ENCODE results near the gene PM20D2.

- TF ChIP-seq, protein P1, sequence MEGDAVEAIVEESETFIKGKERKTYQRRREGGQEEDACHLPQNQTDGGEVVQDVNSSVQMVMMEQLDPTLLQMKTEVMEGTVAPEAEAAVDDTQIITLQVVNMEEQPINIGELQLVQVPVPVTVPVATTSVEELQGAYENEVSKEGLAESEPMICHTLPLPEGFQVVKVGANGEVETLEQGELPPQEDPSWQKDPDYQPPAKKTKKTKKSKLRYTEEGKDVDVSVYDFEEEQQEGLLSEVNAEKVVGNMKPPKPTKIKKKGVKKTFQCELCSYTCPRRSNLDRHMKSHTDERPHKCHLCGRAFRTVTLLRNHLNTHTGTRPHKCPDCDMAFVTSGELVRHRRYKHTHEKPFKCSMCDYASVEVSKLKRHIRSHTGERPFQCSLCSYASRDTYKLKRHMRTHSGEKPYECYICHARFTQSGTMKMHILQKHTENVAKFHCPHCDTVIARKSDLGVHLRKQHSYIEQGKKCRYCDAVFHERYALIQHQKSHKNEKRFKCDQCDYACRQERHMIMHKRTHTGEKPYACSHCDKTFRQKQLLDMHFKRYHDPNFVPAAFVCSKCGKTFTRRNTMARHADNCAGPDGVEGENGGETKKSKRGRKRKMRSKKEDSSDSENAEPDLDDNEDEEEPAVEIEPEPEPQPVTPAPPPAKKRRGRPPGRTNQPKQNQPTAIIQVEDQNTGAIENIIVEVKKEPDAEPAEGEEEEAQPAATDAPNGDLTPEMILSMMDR (conservative IDR thresholded peaks at IDR 0.05; ENCODE audit: low read depth, low read length), result no peak
- no peak for TF ChIP-seq EZH2 (IDR thresholded peaks at IDR 0.05; ENCODE audit: borderline replicate concordance, low read depth, low read length, poor library complexity, severe bottlenecking)
Measured at GRCh38 chr6:89098461-89098860, 47.4 kb upstream of the PM20D2 start.
